ENCODE data around the gene CCNF.
"Not testable (repeated sequence)": the region's sequence is repeated elsewhere in the genome, so short reads cannot be mapped to it uniquely, and the experiment has no call there.

The CCNF gene

GRCh38 chr16:2472885-2473445, 43.7 kb downstream of the CCNF start:
- DNase-seq, result no peak

GRCh38 chr16:2473446-2473926, 44.2 kb downstream of the CCNF start:
- no peak for DNase-seq

- DNase-seq, result peak; percentile 18
Measured at GRCh38 chr16:2473999-2474876, 45.0 kb downstream of the CCNF start.

- DNase-seq, result peak; percentile 70
Measured at GRCh38 chr16:2474877-2475412, 45.7 kb downstream of the CCNF start, which contains the start of gene TBC1D24. Gene TBC1D24, plus strand, starts transcription at chr16:2475127. Its CDS starts 21,022 bp downstream, at chr16:2496149.

GRCh38 chr16:2475413-2476344, 46.4 kb downstream of the CCNF start:
- no peak for DNase-seq

GRCh38 chr16:2476345-2476720, 47.1 kb downstream of the CCNF start:
- no peak for DNase-seq

- no peak for DNase-seq
Measured at GRCh38 chr16:2476741-2477140, 47.5 kb downstream of the CCNF start.

- DNase-seq, result no peak
Measured at GRCh38 chr16:2477327-2477726, 48.1 kb downstream of the CCNF start.

- no peak for DNase-seq
Measured at GRCh38 chr16:2478279-2478678, 49.0 kb downstream of the CCNF start.

GRCh38 chr16:2479996-2480395, 50.7 kb downstream of the CCNF start:
- not testable (repeated sequence) for DNase-seq

GRCh38 chr16:2480948-2481347, 51.7 kb downstream of the CCNF start:
- DNase-seq, result no peak

- no peak for DNase-seq
Measured at GRCh38 chr16:2481676-2482075, 52.4 kb downstream of the CCNF start.

- no peak for DNase-seq
Measured at GRCh38 chr16:2482249-2482648, 53.0 kb downstream of the CCNF start.

- DNase-seq, result no peak
Measured at GRCh38 chr16:2482708-2483534, 53.7 kb downstream of the CCNF start.

GRCh38 chr16:2483939-2484897, 55.0 kb downstream of the CCNF start:
- no peak for DNase-seq

GRCh38 chr16:2484898-2485508, 55.8 kb downstream of the CCNF start:
- DNase-seq, result no peak

- DNase-seq, result no peak
Measured at GRCh38 chr16:2485811-2486507, 56.7 kb downstream of the CCNF start.

- peak; percentile 61 for DNase-seq
Measured at GRCh38 chr16:2486645-2487516, 57.6 kb downstream of the CCNF start.

- no peak for DNase-seq
Measured at GRCh38 chr16:2487517-2487842, 58.2 kb downstream of the CCNF start.

Measured in effector CD8-positive, alpha-beta T cell (primary cell).